Stimulated activated naive CD8-positive, alpha-beta T cell treated with anti-CD3 and anti-CD28 coated beads, Interleukin-15, Interleukin-2, amounts not matched to agents 100 ng/mL and 50 ng/mL, for 24 hours (primary cell): ENCODE measurements around the gene NHEJ1.

Experiments
- H3K27ac Mint-ChIP-seq: one replicate; pipeline ENCODE4 v1.8.0; 2021; ENCODE audit warnings: mild to moderate bottlenecking, mixed read lengths
- H3K27me3 Mint-ChIP-seq: one replicate; pipeline ENCODE4 v1.8.0; 2021; ENCODE audit warnings: mixed read lengths
- H3K36me3 Mint-ChIP-seq: one replicate; pipeline ENCODE4 v1.8.0; 2021; ENCODE audit warnings: low read depth, mixed read lengths
- H3K4me1 Mint-ChIP-seq: one replicate; pipeline ENCODE4 v1.8.0; 2021; ENCODE audit warnings: low read depth, mixed read lengths
- H3K4me3 Mint-ChIP-seq: one replicate; pipeline ENCODE4 v1.8.0; 2021; ENCODE audit warnings: mild to moderate bottlenecking, mixed read lengths
- H3K9me3 Mint-ChIP-seq: one replicate; pipeline ENCODE4 v1.8.0; 2021; ENCODE audit warnings: mixed read lengths

NHEJ1 gene

GRCh38 chr2:219198974-219199373, 38.4 kb upstream of the NHEJ1 start:
- H3K27ac Mint-ChIP-seq = peak overlapping the region; percentile 71
- H3K9me3 Mint-ChIP-seq = no peaks in the 10 kb centered on the region
- peak overlapping the region; percentile 67 for H3K4me3 Mint-ChIP-seq
- peaks cover 4% of the 10 kb centered on the region for H3K27me3 Mint-ChIP-seq
- peaks cover 17% of the 10 kb centered on the region for H3K4me1 Mint-ChIP-seq
- peaks cover 4% of the 10 kb centered on the region for H3K36me3 Mint-ChIP-seq

GRCh38 chr2:219197388-219197787, 36.8 kb upstream of the NHEJ1 start:
- Mint-ChIP-seq H3K36me3 (peaks cover 4% of the 10 kb centered on the region), H3K4me3 (no peak overlapping the region), H3K27me3 (peaks cover 4% of the 10 kb centered on the region), H3K27ac (no peak overlapping the region), H3K4me1 (peaks cover 17% of the 10 kb centered on the region), H3K9me3 (no peaks in the 10 kb centered on the region)

- Mint-ChIP-seq H3K4me1 (peaks cover 24% of the 10 kb centered on the region), H3K9me3 (no peaks in the 10 kb centered on the region), H3K4me3 (peak overlapping the region; percentile 7), H3K27me3 (no peaks in the 10 kb centered on the region), H3K36me3 (peaks cover 35% of the 10 kb centered on the region), H3K27ac (peak overlapping the region; percentile 89)
Observed at GRCh38 chr2:219186754-219187456, 26.3 kb upstream of the NHEJ1 start.

- peaks cover 56% of the 10 kb centered on the region for H3K36me3 Mint-ChIP-seq
- no peak overlapping the region for H3K27ac Mint-ChIP-seq
- no peaks in the 10 kb centered on the region for H3K27me3 Mint-ChIP-seq
- peaks cover 49% of the 10 kb centered on the region for H3K4me1 Mint-ChIP-seq
- H3K9me3 Mint-ChIP-seq = no peaks in the 10 kb centered on the region
- no peak overlapping the region for H3K4me3 Mint-ChIP-seq
Observed at GRCh38 chr2:219184121-219184520, 23.5 kb upstream of the NHEJ1 start.

- H3K4me1 Mint-ChIP-seq = peaks cover 54% of the 10 kb centered on the region
- H3K27ac Mint-ChIP-seq = peak overlapping the region; percentile 15
- H3K9me3 Mint-ChIP-seq = no peaks in the 10 kb centered on the region
- H3K4me3 Mint-ChIP-seq = no peak overlapping the region
- peaks cover 56% of the 10 kb centered on the region for H3K36me3 Mint-ChIP-seq
- no peaks in the 10 kb centered on the region for H3K27me3 Mint-ChIP-seq
Observed at GRCh38 chr2:219183151-219183772, 22.6 kb upstream of the NHEJ1 start.

GRCh38 chr2:219182331-219183150, 21.9 kb upstream of the NHEJ1 start:
- no peak overlapping the region for H3K4me3 Mint-ChIP-seq
- H3K27me3 Mint-ChIP-seq = no peaks in the 10 kb centered on the region
- peaks cover 56% of the 10 kb centered on the region for H3K36me3 Mint-ChIP-seq
- peaks cover 54% of the 10 kb centered on the region for H3K4me1 Mint-ChIP-seq
- no peaks in the 10 kb centered on the region for H3K9me3 Mint-ChIP-seq
- H3K27ac Mint-ChIP-seq = peak overlapping the region; percentile 15

- H3K27me3 Mint-ChIP-seq = no peaks in the 10 kb centered on the region
- H3K36me3 Mint-ChIP-seq = peaks cover 49% of the 10 kb centered on the region
- H3K4me3 Mint-ChIP-seq = no peak overlapping the region
- H3K27ac Mint-ChIP-seq = peak overlapping the region; percentile 51
- no peaks in the 10 kb centered on the region for H3K9me3 Mint-ChIP-seq
- peaks cover 50% of the 10 kb centered on the region for H3K4me1 Mint-ChIP-seq
Observed at GRCh38 chr2:219181531-219181930, 20.9 kb upstream of the NHEJ1 start.

GRCh38 chr2:219180961-219181360, 20.3 kb upstream of the NHEJ1 start:
- Mint-ChIP-seq H3K36me3 (peaks cover 45% of the 10 kb centered on the region), H3K4me3 (no peak overlapping the region), H3K27ac (no peak overlapping the region), H3K27me3 (no peaks in the 10 kb centered on the region), H3K4me1 (peaks cover 47% of the 10 kb centered on the region), H3K9me3 (no peaks in the 10 kb centered on the region)

GRCh38 chr2:219179601-219180465, 19.2 kb upstream of the NHEJ1 start:
- Mint-ChIP-seq H3K36me3 (peaks cover 36% of the 10 kb centered on the region), H3K9me3 (no peaks in the 10 kb centered on the region), H3K4me3 (peak overlapping the region; percentile 86), H3K4me1 (peaks cover 54% of the 10 kb centered on the region), H3K27ac (peak overlapping the region; percentile 65), H3K27me3 (no peaks in the 10 kb centered on the region)

GRCh38 chr2:219178377-219179175, 18.0 kb upstream of the NHEJ1 start:
- H3K4me3 Mint-ChIP-seq = peak overlapping the region; percentile 86
- H3K27me3 Mint-ChIP-seq = no peaks in the 10 kb centered on the region
- H3K4me1 Mint-ChIP-seq = peaks cover 64% of the 10 kb centered on the region
- H3K27ac Mint-ChIP-seq = peak overlapping the region; percentile 65
- no peaks in the 10 kb centered on the region for H3K9me3 Mint-ChIP-seq
- peaks cover 41% of the 10 kb centered on the region for H3K36me3 Mint-ChIP-seq

- Mint-ChIP-seq H3K4me1 (peaks cover 61% of the 10 kb centered on the region), H3K4me3 (peak within 1 kb of the TSS; percentile 88), H3K27me3 (no peaks in the 10 kb centered on the region), H3K27ac (peak within 1 kb of the TSS; percentile 91), H3K9me3 (no peaks in the 10 kb centered on the region), H3K36me3 (peaks cover 35% of the 10 kb centered on the region)
Observed at GRCh38 chr2:219177552-219178376, 17.1 kb upstream of the NHEJ1 start, which contains the start of gene RETREG2. Gene RETREG2, plus strand, starts transcription at chr2:219178275. Its CDS starts 78 bp downstream, at chr2:219178353.

- Mint-ChIP-seq H3K36me3 (peaks cover 38% of the 10 kb centered on the region), H3K4me1 (peaks cover 60% of the 10 kb centered on the region), H3K4me3 (peak within 1 kb of the TSS; percentile 88)
Observed at GRCh38 chr2:219176818-219177551, 16.4 kb upstream of the NHEJ1 start, which contains the start of gene CNPPD1. Gene CNPPD1, minus strand, starts transcription at chr2:219176925. Its CDS starts 97 bp downstream, at chr2:219176828.

More at GRCh38 chr2:219176818-219177551, 16.4 kb upstream of the NHEJ1 start, which contains the start of gene CNPPD1:
- Mint-ChIP-seq H3K27me3 (no peaks in the 10 kb centered on the region), H3K9me3 (no peaks in the 10 kb centered on the region), H3K27ac (peak within 1 kb of the TSS; percentile 91)
